Spleen (tissue), 7 donors: Measurements from ENCODE around the gene FAM241A.

Source experiments
- CTCF ChIP-seq, 11 experiments: fragments of 200-600 bp in 7 of 11; fragments of 450-650 bp in 4 of 11; sonication (generic) in 4 of 11; IDR thresholded peaks in 8 of 11; conservative IDR thresholded peaks in 3 of 11; 1 replicate in 7 of 11; 2 replicates in 4 of 11; pipeline versions ENCODE4 v1.4.0 to v1.8.0; 2016 to 2021; ENCODE audit warnings: antibody characterized with exemption in 11 of 11, inconsistent platforms in 4 of 11, mild to moderate bottlenecking in 1 of 11
- POLR2A ChIP-seq, 3 donors: fragments of 450-650 bp; IDR thresholded peaks; one replicate each; pipeline ENCODE4 v1.5.1; 2017; ENCODE audit warnings: antibody characterized with exemption in 3 of 3, mild to moderate bottlenecking in 1 of 3
- POLR2AphosphoS5 ChIP-seq, 3 donors: sonication (generic); formaldehyde crosslinking; IDR thresholded peaks; one replicate each; pipeline ENCODE4 v1.5.1; 2017; ENCODE audit warnings: antibody characterized with exemption in 3 of 3
- donor health status: DM: no; HTN: no; CAD: no; lungs with moderate emphysema.
- donor health status: DM: no; HTN: no; CAD: no.
- donor health status: DM: no; HTN: no; CAD: no.

- TF ChIP-seq POLR2AphosphoS5 (IDR thresholded peaks at IDR 0.05) = no peak
- no peak for TF ChIP-seq POLR2A (IDR thresholded peaks at IDR 0.05)
- no peak for TF ChIP-seq CTCF (IDR thresholded peaks at IDR 0.05 in 8 of 11, conservative IDR thresholded peaks at IDR 0.05 in 3 of 11)
Measured at GRCh38 chr4:112219826-112220366, 74.6 kb downstream of the FAM241A start.
